ENCODE measurements around the gene GAA.

DNA sequence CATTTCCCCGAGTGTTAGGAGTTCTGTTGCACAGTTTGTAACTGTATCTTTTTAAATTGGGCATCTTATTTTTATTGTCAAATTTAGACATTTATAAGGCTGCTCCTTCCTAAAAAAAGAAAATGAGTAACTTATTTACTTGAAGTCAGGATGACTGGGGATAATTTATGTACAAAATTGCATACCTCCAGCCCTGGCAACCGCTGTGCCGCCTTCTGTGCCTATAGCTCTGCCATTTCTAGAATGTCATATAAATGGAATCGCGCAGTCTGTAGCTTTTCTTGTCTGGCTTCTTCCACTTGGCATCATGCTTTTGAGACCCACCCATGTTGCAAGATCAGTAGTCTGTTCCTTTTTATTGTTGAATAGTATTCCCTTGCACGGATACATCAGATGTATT lies 29.0 kb upstream of the GAA start:
- TF ChIP-seq, protein P1, sequence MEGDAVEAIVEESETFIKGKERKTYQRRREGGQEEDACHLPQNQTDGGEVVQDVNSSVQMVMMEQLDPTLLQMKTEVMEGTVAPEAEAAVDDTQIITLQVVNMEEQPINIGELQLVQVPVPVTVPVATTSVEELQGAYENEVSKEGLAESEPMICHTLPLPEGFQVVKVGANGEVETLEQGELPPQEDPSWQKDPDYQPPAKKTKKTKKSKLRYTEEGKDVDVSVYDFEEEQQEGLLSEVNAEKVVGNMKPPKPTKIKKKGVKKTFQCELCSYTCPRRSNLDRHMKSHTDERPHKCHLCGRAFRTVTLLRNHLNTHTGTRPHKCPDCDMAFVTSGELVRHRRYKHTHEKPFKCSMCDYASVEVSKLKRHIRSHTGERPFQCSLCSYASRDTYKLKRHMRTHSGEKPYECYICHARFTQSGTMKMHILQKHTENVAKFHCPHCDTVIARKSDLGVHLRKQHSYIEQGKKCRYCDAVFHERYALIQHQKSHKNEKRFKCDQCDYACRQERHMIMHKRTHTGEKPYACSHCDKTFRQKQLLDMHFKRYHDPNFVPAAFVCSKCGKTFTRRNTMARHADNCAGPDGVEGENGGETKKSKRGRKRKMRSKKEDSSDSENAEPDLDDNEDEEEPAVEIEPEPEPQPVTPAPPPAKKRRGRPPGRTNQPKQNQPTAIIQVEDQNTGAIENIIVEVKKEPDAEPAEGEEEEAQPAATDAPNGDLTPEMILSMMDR (IDR thresholded peaks at IDR 0.05): no peak
- no peak for TF ChIP-seq EZH2phosphoT487 (IDR thresholded peaks at IDR 0.05)
